ENCODE results near the gene DIPK1A.

- no peak for TF ChIP-seq ZNF311 (tag by site-specific recombination; IDR thresholded peaks at IDR 0.05; ENCODE audit: borderline replicate concordance)
- no peak for TF ChIP-seq ZNF2 (tag by site-specific recombination; IDR thresholded peaks at IDR 0.05)
- TF ChIP-seq ZNF114 (tag by site-specific recombination; IDR thresholded peaks at IDR 0.05), result no peak
- no peak for TF ChIP-seq ZBTB21 (tag by site-specific recombination; IDR thresholded peaks at IDR 0.05)
- TF ChIP-seq ZBTB26 (tag by site-specific recombination; optimal IDR thresholded peaks at IDR 0.05), result no peak
- no peak for TF ChIP-seq CTCF (tag by site-specific recombination; IDR thresholded peaks at IDR 0.05)
Measured at GRCh38 chr1:92921031-92922023, 39.9 kb downstream of the DIPK1A start.

Data from HEK293 (cell line).